PC-3 (cell line): ENCODE measurements around the gene PTCD2. TPM values are rescaled to one million over a fixed set of nuclear protein-coding genes. Genes with fewer than 3 reads are reported as not detected.

Source experiments
- ATAC-seq: fragments of 200-7000 bp; cut with Tn5 transposase; 2 replicates; pipeline ENCODE4 v1.9.1; 2020; ENCODE audit warnings: mild to moderate bottlenecking, moderate library complexity
- Bru-seq: library from RNA; stranded (reverse); fragments of 400-500 nt; gene quantifications from one replicate; lab custom pipeline; 2021; lab: Mats Ljungman, UMichigan
- BruChase-seq, 2 experiments: library from RNA; stranded (reverse); fragments of 400-500 nt; gene quantifications; one replicate each; lab custom pipeline; 2021; lab: Mats Ljungman, UMichigan
- BruUV-seq: library from RNA; stranded (reverse); fragments of 400-500 nt; replicated peaks from 2 replicates; lab custom pipeline; 2021; lab: Mats Ljungman, UMichigan
- CTCF ChIA-PET: fragments of 300-600 bp; sonication (Branson Sonifier 250); formaldehyde crosslinking; loops from one replicate; lab custom pipeline; 2022; ENCODE audit warnings: antibody characterized with exemption; lab: Charles Lee
- POLR2A ChIA-PET: fragments of 300-600 bp; sonication (Branson Sonifier 250); formaldehyde crosslinking; loops from one replicate; lab custom pipeline; 2022; ENCODE audit warnings: antibody characterized with exemption; ENCODE audit not compliant: unreplicated experiment; lab: Charles Lee
- DNase-seq: peaks from one replicate; pipeline ENCODE4 v3.0.0-alpha.2; 2015
- H2AFZ ChIP-seq: fragments of 300-600 bp; sonication (generic); 2 replicates; pipeline ENCODE4 v1.6.0; 2016; ENCODE audit warnings: antibody characterized with exemption, low read length
- H3F3A ChIP-seq: fragments of 300-600 bp; sonication (generic); one replicate; pipeline ENCODE4 v1.6.0; 2017; ENCODE audit warnings: antibody characterized with exemption, low read length, control low read depth, mild to moderate bottlenecking; ENCODE audit not compliant: unreplicated experiment
- H3K27ac ChIP-seq: fragments of 300-600 bp; sonication (generic); 2 replicates; pipeline ENCODE4 v1.5.1; 2016; ENCODE audit warnings: mild to moderate bottlenecking, low read length
- H3K27me3 ChIP-seq: fragments of 300-600 bp; sonication (generic); 2 replicates; pipeline ENCODE4 v1.6.1; 2016; ENCODE audit warnings: low read length, mixed read lengths
- H3K36me3 ChIP-seq: fragments of 300-600 bp; sonication (generic); 2 replicates; pipeline ENCODE4 v1.6.1; 2016; ENCODE audit warnings: low read depth, mixed run types, low read length, mixed read lengths
- H3K4me1 ChIP-seq: fragments of 300-600 bp; sonication (generic); 2 replicates; pipeline ENCODE4 v1.5.1; 2016; ENCODE audit warnings: low read length; ENCODE audit not compliant: insufficient read depth
- H3K4me2 ChIP-seq: fragments of 300-600 bp; sonication (generic); 2 replicates; pipeline ENCODE4 v1.6.0; 2016; ENCODE audit warnings: low read length
- H3K4me3 ChIP-seq: fragments of 300-600 bp; sonication (generic); 2 replicates; pipeline ENCODE4 v1.5.1; 2016; ENCODE audit warnings: mild to moderate bottlenecking, low read length, mixed read lengths
- H3K79me2 ChIP-seq: fragments of 300-600 bp; sonication (generic); 2 replicates; pipeline ENCODE4 v1.6.1; 2017; ENCODE audit warnings: low read length, mixed read lengths
- H3K9ac ChIP-seq: fragments of 300-600 bp; sonication (generic); 2 replicates; pipeline ENCODE4 v1.6.0; 2016; ENCODE audit warnings: mild to moderate bottlenecking, low read length
- H3K9me2 ChIP-seq: fragments of 300-600 bp; sonication (generic); replicated peaks from 2 replicates; pipeline ENCODE4 v1.6.1; 2016; ENCODE audit warnings: mixed run types, low read length, mixed read lengths
- H3K9me3 ChIP-seq: fragments of 300-600 bp; sonication (generic); 2 replicates; pipeline ENCODE4 v1.6.1; 2016; ENCODE audit warnings: low read length, mixed read lengths
- H4K20me1 ChIP-seq: fragments of 300-600 bp; sonication (generic); 2 replicates; pipeline ENCODE4 v1.6.1; 2016; ENCODE audit warnings: low read length, mixed read lengths
- CTCF ChIP-seq: fragments of 300-600 bp; sonication (generic); conservative IDR thresholded peaks from 2 replicates; pipeline ENCODE4 v1.5.1; 2017; ENCODE audit warnings: antibody characterized with exemption, low read depth, mild to moderate bottlenecking, low read length
- EZH2 ChIP-seq: fragments of 300-600 bp; sonication (generic); IDR thresholded peaks from one replicate; pipeline ENCODE4 v1.6.1; 2017; ENCODE audit warnings: antibody characterized with exemption, mild to moderate bottlenecking, low read length; ENCODE audit not compliant: unreplicated experiment
- EZH2phosphoT487 ChIP-seq: fragments of 300-600 bp; sonication (generic); IDR thresholded peaks from 2 replicates; pipeline ENCODE4 v1.6.1; 2018; ENCODE audit warnings: mild to moderate bottlenecking, antibody characterized with exemption, low read length, borderline replicate concordance
- intact Hi-C: fragments of 100-400 bp; cut with micrococcal nuclease; formaldehyde crosslinking; loops from 2 replicates; pipeline ENCODE4 v1.9.0; 2023
- long read RNA-seq: library from polyadenylated mRNA; unstranded; transcript quantifications from one replicate; pipeline ENCODE4 v2.0.0, GENCODE V29; 2021; ENCODE audit not compliant: unreplicated experiment
- total RNA-seq: library from RNA; depleted of rRNA; stranded (reverse); fragments of >200 nt; gene quantifications from 2 replicates; pipeline ENCODE4 v1.2.3, GENCODE V29; 2014; rRNA removed

PTCD2 gene
- 3.4 and 6.0 TPM in 2 replicates for total RNA-seq
- percentile 68 among the genes with signal in this experiment for Bru-seq, nascent RNA
- percentile 63 among the genes with signal in this experiment for BruChase-seq, experiment 1, labeled RNA remaining after a 6-hour chase
- percentile 64 among the genes with signal in this experiment for BruChase-seq, experiment 2, labeled RNA remaining after a 2-hour chase
- long read RNA-seq, full-length matches to known transcripts = 7 of 12 reads
- long read RNA-seq, partial matches to known transcripts = 0 of 12 reads
- long read RNA-seq, other reads (novel, unspliced or antisense) = 5 of 12 reads

- Histone ChIP-seq H3K27ac (peak within 1 kb of the TSS; percentile 62), H3K27me3 (no peaks in the 10 kb centered on the region), H3F3A (peaks cover 3% of the 10 kb centered on the region), H3K4me3 (peak within 1 kb of the TSS; percentile 90), H3K9ac (peak within 1 kb of the TSS; percentile 94), H3K36me3 (no peaks in the 10 kb centered on the region), H3K4me1 (peaks cover 33% of the 10 kb centered on the region), H3K9me2 (no peaks in the 10 kb centered on the region), H3K79me2 (peaks cover 63% of the 10 kb centered on the region), H3K4me2 (peak within 1 kb of the TSS; percentile 94), H4K20me1 (no peaks in the 10 kb centered on the region), H3K9me3 (no peaks in the 10 kb centered on the region), H2AFZ (peak within 1 kb of the TSS; percentile 87)
- POLR2A ChIA-PET = interaction anchor here (0.6 kb wide), 3 partner anchors 55 to 213 kb away, joined by 3 to 10 read pairs (median 3); no protein-coding TSS in a partner anchor
- intact Hi-C loops = no loop called here
- ATAC-seq = peak; percentile 96
- TF ChIP-seq EZH2 (no peak), EZH2phosphoT487 (no peak), CTCF (no peak)
- CTCF ChIA-PET = interaction anchor here (0.9 kb wide), 1 partner anchor 36 kb away, joined by 3 read pairs; no protein-coding TSS in a partner anchor
- BruUV-seq = TSS peak; percentile 41
- peak; percentile 94 for DNase-seq
Observed at GRCh38 chr5:72319976-72320752, at the start of gene PTCD2, which contains the start of gene MRPS27. TSS of gene PTCD2 (plus strand) at chr5:72320373. CDS start at chr5:72320383, 10 bp downstream. TSS of gene MRPS27 (minus strand) at chr5:72320240. CDS start at chr5:72320221, 19 bp downstream.

GRCh38 chr5:72271702-72272101 lies 48.5 kb upstream of the PTCD2 start:
- Histone ChIP-seq H3F3A (no peaks in the 10 kb centered on the region), H3K4me3 (no peak overlapping the region), H3K79me2 (peaks cover 16% of the 10 kb centered on the region; the same call in 1 of the 2 replicates), H3K9ac (no peak overlapping the region), H3K36me3 (no peaks in the 10 kb centered on the region), H2AFZ (no peak overlapping the region), H3K4me1 (peaks cover 6% of the 10 kb centered on the region), H3K9me2 (no peaks in the 10 kb centered on the region), H3K27ac (no peak overlapping the region), H3K9me3 (no peaks in the 10 kb centered on the region), H4K20me1 (no peaks in the 10 kb centered on the region), H3K27me3 (no peaks in the 10 kb centered on the region), H3K4me2 (no peak overlapping the region)
- DNase-seq (no peak), ATAC-seq (no peak)
- BruUV-seq = no TSS peak
- intact Hi-C loops = no loop called here
- ChIA-PET POLR2A (no interaction called here), CTCF (no interaction called here)
- no peak for TF ChIP-seq EZH2phosphoT487
- TF ChIP-seq EZH2 = no peak
- TF ChIP-seq CTCF = no peak
